GM18907 (cell line): ENCODE data around the gene ETS1.

Experiments used
- ATAC-seq: cut with Tn5 transposase; IDR thresholded peaks from one replicate; pipeline ENCODE4 v1.9.1; 2021; ENCODE audit warnings: mild to moderate bottlenecking, moderate library complexity; ENCODE audit not compliant: unreplicated experiment

The ETS1 gene

GRCh38 chr11:128490092-128490491 is 97.3 kb downstream of the ETS1 start:
- ATAC-seq: no peak

GRCh38 chr11:128488471-128488870 is 98.9 kb downstream of the ETS1 start:
- ATAC-seq: no peak

- ATAC-seq: no peak
These were observed 99.4 kb downstream of the ETS1 start for GRCh38 chr11:128487978-128488377.

GRCh38 chr11:128484172-128484571 is 103.2 kb downstream of the ETS1 start:
- ATAC-seq: no peak

- ATAC-seq: peak; percentile 71
These were observed 104.1 kb downstream of the ETS1 start for GRCh38 chr11:128483211-128483788.

GRCh38 chr11:128482512-128483191 is 104.7 kb downstream of the ETS1 start:
- peak; percentile 50 for ATAC-seq

GRCh38 chr11:128482092-128482491 is 105.3 kb downstream of the ETS1 start:
- ATAC-seq: no peak

- ATAC-seq: no peak
These were observed 106.2 kb downstream of the ETS1 start for GRCh38 chr11:128481135-128481534.

- ATAC-seq: no peak
These were observed 106.7 kb downstream of the ETS1 start for GRCh38 chr11:128480665-128481064.

- no peak for ATAC-seq
These were observed 107.3 kb downstream of the ETS1 start for GRCh38 chr11:128480066-128480465.

GRCh38 chr11:128479144-128479543 is 108.2 kb downstream of the ETS1 start:
- ATAC-seq: no peak

GRCh38 chr11:128478305-128478704 is 109.1 kb downstream of the ETS1 start:
- ATAC-seq: no peak

- ATAC-seq: no peak
These were observed 109.5 kb downstream of the ETS1 start for GRCh38 chr11:128477811-128478210.

- no peak for ATAC-seq
These were observed 110.1 kb downstream of the ETS1 start for GRCh38 chr11:128477278-128477677.

GRCh38 chr11:128476729-128477128 is 110.6 kb downstream of the ETS1 start:
- no peak for ATAC-seq

- no peak for ATAC-seq
These were observed 111.3 kb downstream of the ETS1 start for GRCh38 chr11:128476049-128476448.

- ATAC-seq: no peak
These were observed 113.1 kb downstream of the ETS1 start for GRCh38 chr11:128474036-128474874.

GRCh38 chr11:128473636-128474035 is 113.7 kb downstream of the ETS1 start:
- ATAC-seq: peak; percentile 35

- ATAC-seq: peak; percentile 61
These were observed 114.9 kb downstream of the ETS1 start for GRCh38 chr11:128472128-128473089.

GRCh38 chr11:128471138-128471661 is 116.2 kb downstream of the ETS1 start:
- peak; percentile 41 for ATAC-seq
